ENCODE results near the gene TWSG1.

DNA sequence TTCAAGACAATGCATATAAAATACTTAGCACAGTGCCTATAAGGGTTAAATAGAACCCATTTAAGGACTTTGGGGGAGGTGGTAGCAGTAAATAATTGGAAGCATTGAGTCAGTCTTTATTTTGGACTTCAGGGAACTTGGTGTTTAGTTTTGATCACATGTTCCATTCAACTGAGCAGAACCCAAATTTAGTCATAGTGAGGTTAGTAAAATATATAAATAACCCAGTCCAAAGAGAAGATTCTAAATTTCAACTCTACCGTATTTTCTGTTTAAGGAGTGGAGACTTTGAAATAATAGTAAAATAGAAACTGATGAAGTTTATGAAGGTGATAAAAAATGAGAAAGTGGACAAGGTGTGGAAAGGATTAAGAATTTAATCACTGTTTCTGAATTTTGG is 19.7 kb downstream of the TWSG1 start:
- no peak for TF ChIP-seq GABPA (IDR thresholded peaks at IDR 0.05; ENCODE audit: low read depth)
- TF ChIP-seq, protein P1, sequence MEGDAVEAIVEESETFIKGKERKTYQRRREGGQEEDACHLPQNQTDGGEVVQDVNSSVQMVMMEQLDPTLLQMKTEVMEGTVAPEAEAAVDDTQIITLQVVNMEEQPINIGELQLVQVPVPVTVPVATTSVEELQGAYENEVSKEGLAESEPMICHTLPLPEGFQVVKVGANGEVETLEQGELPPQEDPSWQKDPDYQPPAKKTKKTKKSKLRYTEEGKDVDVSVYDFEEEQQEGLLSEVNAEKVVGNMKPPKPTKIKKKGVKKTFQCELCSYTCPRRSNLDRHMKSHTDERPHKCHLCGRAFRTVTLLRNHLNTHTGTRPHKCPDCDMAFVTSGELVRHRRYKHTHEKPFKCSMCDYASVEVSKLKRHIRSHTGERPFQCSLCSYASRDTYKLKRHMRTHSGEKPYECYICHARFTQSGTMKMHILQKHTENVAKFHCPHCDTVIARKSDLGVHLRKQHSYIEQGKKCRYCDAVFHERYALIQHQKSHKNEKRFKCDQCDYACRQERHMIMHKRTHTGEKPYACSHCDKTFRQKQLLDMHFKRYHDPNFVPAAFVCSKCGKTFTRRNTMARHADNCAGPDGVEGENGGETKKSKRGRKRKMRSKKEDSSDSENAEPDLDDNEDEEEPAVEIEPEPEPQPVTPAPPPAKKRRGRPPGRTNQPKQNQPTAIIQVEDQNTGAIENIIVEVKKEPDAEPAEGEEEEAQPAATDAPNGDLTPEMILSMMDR (IDR thresholded peaks at IDR 0.05; ENCODE audit: insufficient read depth, low read length): no peak
